Measurements from ENCODE around the gene SGTA. TPM values are rescaled to one million over a fixed set of nuclear protein-coding genes. Genes with fewer than 3 reads are reported as not detected.
A peak's percentile ranks its signal among the peaks of the same experiment; 100 is the strongest.

SGTA gene
- total and polyA plus RNA-seq, 2 of the 13 experiments (the other 11 are each of a cell fraction or from before 2014, with no cell fraction given) = 43.9 to 47.4 TPM

GRCh38 chr19:2761876-2762782 lies 20.9 kb downstream of the SGTA start:
- DNase-seq (ENCODE audit: low spot score) = no peak
- Histone ChIP-seq H3K4me1 (ENCODE audit: insufficient read depth, low read length) (no peaks in the 10 kb centered on the region), H4K20me1 (ENCODE audit: insufficient read depth, low read length) (no peaks in the 10 kb centered on the region), H3K79me2 (ENCODE audit: insufficient read depth, low read length) (no peaks in the 10 kb centered on the region), H3K9me3 (ENCODE audit: low read length) (no peaks in the 10 kb centered on the region), H3K9ac (ENCODE audit: insufficient read depth, low read depth, low read length) (no peak overlapping the region), H3K4me2 (ENCODE audit: low read depth, low read length) (no peak overlapping the region), H2AFZ (ENCODE audit: low read length) (no peak overlapping the region), H3K27ac (ENCODE audit: extremely low read length, insufficient read depth, low read length) (no peak overlapping the region), H3K27me3 (ENCODE audit: control insufficient read depth in 1 of 2, insufficient read depth in 2 of 2, low read length in 2 of 2) (no peaks in the 10 kb centered on the region), H3K36me3 (replicated peaks in 1 of 2; ENCODE audit: control insufficient read depth in 1 of 2, insufficient read depth in 2 of 2, low read length in 2 of 2) (peaks cover 36 to 75% of the 10 kb centered on the region in 2 experiments; a peak in 4 of 5 replicates), H3K4me3 (replicated peaks in 1 of 3; ENCODE audit: insufficient read depth in 1 of 3, low read depth in 2 of 3, low read length in 3 of 3) (no peak overlapping the region)
- in situ Hi-C loops (cut with HindIII; ENCODE audit: extremely low pct_ligation_motif_present, low pct_unique_long_range_greater_than_20kb) (no loop called here), intact Hi-C loops (cut with micrococcal nuclease; ENCODE audit: unreplicated experiment) (no loop called here)
- 97% methylated on average over 35 of the region's 43 CpGs for WGBS (ENCODE audit: low lambda C conversion rate)
- CTCF ChIA-PET (ENCODE audit: low intra/inter-chr PET ratio, low total read pairs) = no interaction called here
- FAIRE-seq = no peak
- peak; percentile 12 for TF ChIP-seq RBM22 (optimal IDR thresholded peaks at IDR 0.05; ENCODE audit: low read length)
- TF ChIP-seq AGO2 (optimal IDR thresholded peaks at IDR 0.05; ENCODE audit: low read depth, low read length) = peak; percentile 50
- TF ChIP-seq CREB1 (IDR thresholded peaks at IDR 0.05) = no peak
- no peak for TF ChIP-seq CREB1 (CRISPR knock-in tag; IDR thresholded peaks at IDR 0.05)
- BruUV-seq (replicated peaks) = no TSS peak
- no peak for ATAC-seq
- POLR2A ChIA-PET = no interaction called here

- in situ Hi-C loops (cut with HindIII; ENCODE audit: extremely low pct_ligation_motif_present, low pct_unique_long_range_greater_than_20kb) = no loop called here
- WGBS (ENCODE audit: low lambda C conversion rate) = 87% methylated on average over 3 of the region's 16 CpGs
Observed at GRCh38 chr19:2761309-2761677, 21.8 kb downstream of the SGTA start.

More at GRCh38 chr19:2761309-2761677, 21.8 kb downstream of the SGTA start:
- Histone ChIP-seq H3K79me2 (ENCODE audit: insufficient read depth, low read length) (no peaks in the 10 kb centered on the region), H4K20me1 (ENCODE audit: insufficient read depth, low read length) (no peaks in the 10 kb centered on the region), H3K9me3 (ENCODE audit: low read length) (no peaks in the 10 kb centered on the region), H3K9ac (ENCODE audit: insufficient read depth, low read depth, low read length) (no peak overlapping the region), H3K4me3 (replicated peaks in 1 of 3; ENCODE audit: insufficient read depth in 1 of 3, low read depth in 2 of 3, low read length in 3 of 3) (no peak overlapping the region), H3K36me3 (replicated peaks in 1 of 2; ENCODE audit: control insufficient read depth in 1 of 2, insufficient read depth in 2 of 2, low read length in 2 of 2) (peaks cover 37 to 69% of the 10 kb centered on the region in 2 experiments; a peak in 4 of 5 replicates), H3K4me1 (ENCODE audit: insufficient read depth, low read length) (no peaks in the 10 kb centered on the region), H3K27me3 (ENCODE audit: control insufficient read depth in 1 of 2, insufficient read depth in 2 of 2, low read length in 2 of 2) (no peaks in the 10 kb centered on the region), H3K27ac (ENCODE audit: extremely low read length, insufficient read depth, low read length) (no peak overlapping the region), H3K4me2 (ENCODE audit: low read depth, low read length) (no peak overlapping the region), H2AFZ (ENCODE audit: low read length) (no peak overlapping the region)
- no peak for FAIRE-seq
- ChIA-PET POLR2A (no interaction called here), CTCF (ENCODE audit: low intra/inter-chr PET ratio, low total read pairs) (no interaction called here)
- BruUV-seq (replicated peaks) = no TSS peak
- no peak for TF ChIP-seq ZNF563 (CRISPR knock-in tag; IDR thresholded peaks at IDR 0.05)
- TF ChIP-seq, protein P1, sequence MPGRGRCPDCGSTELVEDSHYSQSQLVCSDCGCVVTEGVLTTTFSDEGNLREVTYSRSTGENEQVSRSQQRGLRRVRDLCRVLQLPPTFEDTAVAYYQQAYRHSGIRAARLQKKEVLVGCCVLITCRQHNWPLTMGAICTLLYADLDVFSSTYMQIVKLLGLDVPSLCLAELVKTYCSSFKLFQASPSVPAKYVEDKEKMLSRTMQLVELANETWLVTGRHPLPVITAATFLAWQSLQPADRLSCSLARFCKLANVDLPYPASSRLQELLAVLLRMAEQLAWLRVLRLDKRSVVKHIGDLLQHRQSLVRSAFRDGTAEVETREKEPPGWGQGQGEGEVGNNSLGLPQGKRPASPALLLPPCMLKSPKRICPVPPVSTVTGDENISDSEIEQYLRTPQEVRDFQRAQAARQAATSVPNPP (CRISPR knock-in tag; IDR thresholded peaks at IDR 0.05) = no peak
- no peak for TF ChIP-seq ZNF136 (CRISPR knock-in tag; IDR thresholded peaks at IDR 0.05; ENCODE audit: low read depth)
- no peak for TF ChIP-seq ZMYM4 (CRISPR knock-in tag; IDR thresholded peaks at IDR 0.05)
- TF ChIP-seq, protein P2, sequence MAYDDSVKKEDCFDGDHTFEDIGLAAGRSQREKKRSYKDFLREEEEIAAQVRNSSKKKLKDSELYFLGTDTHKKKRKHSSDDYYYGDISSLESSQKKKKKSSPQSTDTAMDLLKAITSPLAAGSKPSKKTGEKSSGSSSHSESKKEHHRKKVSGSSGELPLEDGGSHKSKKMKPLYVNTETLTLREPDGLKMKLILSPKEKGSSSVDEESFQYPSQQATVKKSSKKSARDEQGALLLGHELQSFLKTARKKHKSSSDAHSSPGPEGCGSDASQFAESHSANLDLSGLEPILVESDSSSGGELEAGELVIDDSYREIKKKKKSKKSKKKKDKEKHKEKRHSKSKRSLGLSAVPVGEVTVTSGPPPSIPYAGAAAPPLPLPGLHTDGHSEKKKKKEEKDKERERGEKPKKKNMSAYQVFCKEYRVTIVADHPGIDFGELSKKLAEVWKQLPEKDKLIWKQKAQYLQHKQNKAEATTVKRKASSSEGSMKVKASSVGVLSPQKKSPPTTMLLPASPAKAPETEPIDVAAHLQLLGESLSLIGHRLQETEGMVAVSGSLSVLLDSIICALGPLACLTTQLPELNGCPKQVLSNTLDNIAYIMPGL (CRISPR knock-in tag; IDR thresholded peaks at IDR 0.05; ENCODE audit: borderline replicate concordance in 1 of 2, low read depth in 1 of 2) = no peak
- TF ChIP-seq ZSCAN9 (CRISPR knock-in tag; IDR thresholded peaks at IDR 0.05; ENCODE audit: borderline replicate concordance) = no peak
- TF ChIP-seq AGO2 (optimal IDR thresholded peaks at IDR 0.05; ENCODE audit: low read depth, low read length) = peak; percentile 5
- intact Hi-C loops (cut with micrococcal nuclease; ENCODE audit: unreplicated experiment) = no loop called here
- no peak for ATAC-seq
- no peak for DNase-seq (ENCODE audit: low spot score)

All from HepG2 (cell line).